ENCODE data around the gene FZD2. TPM values are rescaled to one million over a fixed set of nuclear protein-coding genes. Genes with fewer than 3 reads are reported as not detected.
"Not testable (repeated sequence)": the region's sequence is repeated elsewhere in the genome, so short reads cannot be mapped to it uniquely, and the experiment has no call there.

FZD2 gene
- total and polyA plus RNA-seq, 2 of the 4 experiments (the other 2 are of a cell fraction), result 21.3 to 130 TPM

- H2BK120ac ChIP-seq (ENCODE audit: low read depth, low read length); H2AFZ ChIP-seq (replicated peaks; ENCODE audit: low read length, poor library complexity); in situ Hi-C loops (cut with MboI; ENCODE audit: low sequenced_read_pairs); H4K5ac ChIP-seq (ENCODE audit: low read depth, low read length); intact Hi-C loops (cut with micrococcal nuclease); H3K4me2 ChIP-seq (ENCODE audit: low read depth, low read length); H3K18ac ChIP-seq (ENCODE audit: low read depth, low read length); H4K91ac ChIP-seq (ENCODE audit: insufficient read depth, low read depth, low read length); H3K9me3 ChIP-seq (ENCODE audit: control insufficient read depth, insufficient read depth, low read length); H3K36me3 ChIP-seq (ENCODE audit: control insufficient read depth, insufficient read depth, low read length); BruUV-seq (replicated peaks); H4K20me1 ChIP-seq (ENCODE audit: insufficient read depth, low read length); H2BK20ac ChIP-seq (ENCODE audit: low read depth, low read length); H3K4me3 ChIP-seq (ENCODE audit: insufficient read depth, low read depth, low read length); H2AK9ac ChIP-seq (replicated peaks; ENCODE audit: low read depth, low read length, poor library complexity); CTCF ChIA-PET; ATAC-seq (ENCODE audit: low read depth); H3K56ac ChIP-seq (ENCODE audit: extremely low read depth, insufficient read depth, low read length); H3K9ac ChIP-seq (ENCODE audit: low read depth, low read length); H3K27me3 ChIP-seq (ENCODE audit: control insufficient read depth, insufficient read depth, low read length); H4K8ac ChIP-seq (ENCODE audit: low read depth in 2 of 2, low read length in 2 of 2); H3K27ac ChIP-seq (ENCODE audit: insufficient read depth, low read length); H3K4ac ChIP-seq (ENCODE audit: low read depth, low read length); DNase-seq; H2BK15ac ChIP-seq (ENCODE audit: low read depth, low read length); H3K79me1 ChIP-seq (ENCODE audit: low read depth in 1 of 2, low read length in 2 of 2); POLR2A ChIA-PET (ENCODE audit: unreplicated experiment); dilution Hi-C loops (cut with HindIII; ENCODE audit: low sequenced_read_pairs, unreplicated experiment); H3K4me1 ChIP-seq (ENCODE audit: control insufficient read depth, insufficient read depth, low read length); H3K23ac ChIP-seq (ENCODE audit: low read depth, low read length): not testable (repeated sequence)
- H3K9me1 ChIP-seq (ENCODE audit: insufficient read depth, low read length), result peaks cover 18% of the 10 kb centered on the region; the same call in 1 of the 2 replicates
- peak overlapping the region; percentile 46; the same call in 1 of the 2 replicates for H2AK5ac ChIP-seq (ENCODE audit: low read depth, low read length)
- WGBS, 2 experiments (ENCODE audit: extremely low coverage in 2 of 2, insufficient read length in 1 of 2), result 100% methylated on average over 1 of the region's 1 CpG; no CpG with 5 or more reads in 1 of the 2 experiments
- peak overlapping the region; percentile 55 for H2BK5ac ChIP-seq (ENCODE audit: low read depth, low read length, poor library complexity, severe bottlenecking)
- H3K14ac ChIP-seq (replicated peaks; ENCODE audit: low read depth, low read length), result peak overlapping the region; percentile 69; the same call in 1 of the 2 replicates
Observed at GRCh38 chr17:44590072-44590462, 32.8 kb downstream of the FZD2 start.

- H2BK20ac ChIP-seq (ENCODE audit: low read depth, low read length); H3K4me1 ChIP-seq (ENCODE audit: control insufficient read depth, insufficient read depth, low read length); H3K4me3 ChIP-seq (ENCODE audit: insufficient read depth, low read depth, low read length); in situ Hi-C loops (cut with MboI; ENCODE audit: low sequenced_read_pairs); H3K9me3 ChIP-seq (ENCODE audit: control insufficient read depth, insufficient read depth, low read length); H3K27me3 ChIP-seq (ENCODE audit: control insufficient read depth, insufficient read depth, low read length); dilution Hi-C loops (cut with HindIII; ENCODE audit: low sequenced_read_pairs, unreplicated experiment); H3K79me1 ChIP-seq (ENCODE audit: low read depth in 1 of 2, low read length in 2 of 2); H2AK9ac ChIP-seq (replicated peaks; ENCODE audit: low read depth, low read length, poor library complexity); DNase-seq; H2BK120ac ChIP-seq (ENCODE audit: low read depth, low read length); H4K5ac ChIP-seq (ENCODE audit: low read depth, low read length); H3K36me3 ChIP-seq (ENCODE audit: control insufficient read depth, insufficient read depth, low read length); H4K20me1 ChIP-seq (ENCODE audit: insufficient read depth, low read length); CTCF ChIA-PET; H3K56ac ChIP-seq (ENCODE audit: extremely low read depth, insufficient read depth, low read length); H4K91ac ChIP-seq (ENCODE audit: insufficient read depth, low read depth, low read length); H4K8ac ChIP-seq (ENCODE audit: low read depth in 2 of 2, low read length in 2 of 2); H2AFZ ChIP-seq (replicated peaks; ENCODE audit: low read length, poor library complexity); ATAC-seq (ENCODE audit: low read depth); BruUV-seq (replicated peaks); intact Hi-C loops (cut with micrococcal nuclease); POLR2A ChIA-PET (ENCODE audit: unreplicated experiment); H3K9ac ChIP-seq (ENCODE audit: low read depth, low read length); H3K27ac ChIP-seq (ENCODE audit: insufficient read depth, low read length); H3K4me2 ChIP-seq (ENCODE audit: low read depth, low read length): not testable (repeated sequence)
- H3K9me1 ChIP-seq (ENCODE audit: insufficient read depth, low read length), result peaks cover 18% of the 10 kb centered on the region; the same call in 1 of the 2 replicates
- H3K14ac ChIP-seq (replicated peaks; ENCODE audit: low read depth, low read length), result 0 out of 2 replicates have a peak overlapping the region, but pooled peaks have one; percentile 17
- H2BK5ac ChIP-seq (ENCODE audit: low read depth, low read length, poor library complexity, severe bottlenecking), result peak overlapping the region; percentile 78
- H3K4ac ChIP-seq (ENCODE audit: low read depth, low read length), result peak overlapping the region; percentile 20; the same call in 1 of the 2 replicates
- H3K18ac ChIP-seq (ENCODE audit: low read depth, low read length), result peak overlapping the region; percentile 51; the same call in 1 of the 2 replicates
- 69% methylated on average over 2 of the region's 2 CpGs; no CpG with 5 or more reads in 1 of the 2 experiments for WGBS, 2 experiments (ENCODE audit: extremely low coverage in 2 of 2, insufficient read length in 1 of 2)
- H2AK5ac ChIP-seq (ENCODE audit: low read depth, low read length), result peak overlapping the region; percentile 60
- 0 out of 2 replicates have a peak overlapping the region, but pooled peaks have one; percentile 44 for H3K23ac ChIP-seq (ENCODE audit: low read depth, low read length)
- peak overlapping the region; percentile 25; the same call in 1 of the 3 replicates for H2BK15ac ChIP-seq (ENCODE audit: low read depth, low read length)
Observed at GRCh38 chr17:44590762-44591161, 33.5 kb downstream of the FZD2 start.
